Stimulated activated naive CD8-positive, alpha-beta T cell treated with anti-CD3 and anti-CD28 coated beads, Interleukin-15, Interleukin-2, amounts not matched to agents 100 U/mL and 50 U/mL, for 24 hours (primary cell): ENCODE data around the gene CYP11A1.

Source experiments
- ATAC-seq: fragments of 150-1000 bp; cut with Tn5 transposase; one replicate; pipeline ENCODE4 v1.10.0; 2021
- DNase-seq: peaks from one replicate; pipeline ENCODE4 v3.0.0; 2021

CYP11A1 gene

GRCh38 chr15:74388363-74388951 is 21.0 kb upstream of the CYP11A1 start:
- ATAC-seq (no peak), DNase-seq (no peak)

DNA sequence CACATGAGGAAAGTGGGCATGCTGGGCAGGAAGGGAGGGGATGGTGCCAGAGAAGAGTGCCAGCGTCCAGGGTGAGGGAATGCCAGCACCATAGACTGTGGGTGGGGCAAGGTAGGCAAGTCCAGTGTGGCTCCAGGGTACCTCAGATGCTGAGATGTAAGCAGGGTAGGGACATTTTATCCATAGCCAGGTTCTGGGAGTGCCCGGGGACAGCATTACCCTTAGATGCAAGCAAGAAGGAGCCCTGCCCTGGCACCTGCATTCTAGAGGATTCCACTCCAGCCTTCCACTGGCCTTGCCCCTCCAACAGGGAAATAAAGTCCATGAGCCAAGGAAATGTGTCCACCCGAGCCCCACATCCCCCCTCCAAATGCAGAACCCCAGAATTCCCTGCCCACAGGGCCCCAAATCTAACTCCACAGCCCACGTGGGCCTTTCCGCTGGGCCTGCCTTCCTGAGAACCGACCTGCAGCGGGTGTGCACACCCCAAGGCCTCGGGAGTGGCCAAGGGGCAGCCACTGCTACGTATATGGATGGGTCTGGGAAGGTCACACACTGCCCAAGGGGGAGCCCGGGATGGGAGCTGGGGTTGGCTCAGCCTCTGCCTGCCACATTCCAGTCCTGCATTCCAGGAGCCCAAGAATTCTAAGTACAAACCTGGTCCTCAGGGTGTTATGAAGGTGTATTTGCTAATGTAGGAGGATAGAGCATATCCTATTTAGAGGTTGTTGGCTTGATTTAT is 20.3 kb upstream of the CYP11A1 start:
- ATAC-seq (no peak), DNase-seq (no peak)

- ATAC-seq, result no peak
These were observed 19.7 kb upstream of the CYP11A1 start for GRCh38 chr15:74387141-74387541.

GRCh38 chr15:74386496-74387140 is 19.2 kb upstream of the CYP11A1 start:
- ATAC-seq (no peak), DNase-seq (no peak)

More at GRCh38 chr15:74387141-74387541, 19.7 kb upstream of the CYP11A1 start:
- DNase-seq, result no peak

GRCh38 chr15:74385733-74386132 is 18.3 kb upstream of the CYP11A1 start:
- ATAC-seq (no peak), DNase-seq (no peak)

- DNase-seq (peak; percentile 80), ATAC-seq (peak; percentile 76)
These were observed 17.6 kb upstream of the CYP11A1 start for GRCh38 chr15:74384881-74385643.

GRCh38 chr15:74384566-74384880 is 17.1 kb upstream of the CYP11A1 start:
- ATAC-seq (peak; percentile 1), DNase-seq (no peak)

DNA sequence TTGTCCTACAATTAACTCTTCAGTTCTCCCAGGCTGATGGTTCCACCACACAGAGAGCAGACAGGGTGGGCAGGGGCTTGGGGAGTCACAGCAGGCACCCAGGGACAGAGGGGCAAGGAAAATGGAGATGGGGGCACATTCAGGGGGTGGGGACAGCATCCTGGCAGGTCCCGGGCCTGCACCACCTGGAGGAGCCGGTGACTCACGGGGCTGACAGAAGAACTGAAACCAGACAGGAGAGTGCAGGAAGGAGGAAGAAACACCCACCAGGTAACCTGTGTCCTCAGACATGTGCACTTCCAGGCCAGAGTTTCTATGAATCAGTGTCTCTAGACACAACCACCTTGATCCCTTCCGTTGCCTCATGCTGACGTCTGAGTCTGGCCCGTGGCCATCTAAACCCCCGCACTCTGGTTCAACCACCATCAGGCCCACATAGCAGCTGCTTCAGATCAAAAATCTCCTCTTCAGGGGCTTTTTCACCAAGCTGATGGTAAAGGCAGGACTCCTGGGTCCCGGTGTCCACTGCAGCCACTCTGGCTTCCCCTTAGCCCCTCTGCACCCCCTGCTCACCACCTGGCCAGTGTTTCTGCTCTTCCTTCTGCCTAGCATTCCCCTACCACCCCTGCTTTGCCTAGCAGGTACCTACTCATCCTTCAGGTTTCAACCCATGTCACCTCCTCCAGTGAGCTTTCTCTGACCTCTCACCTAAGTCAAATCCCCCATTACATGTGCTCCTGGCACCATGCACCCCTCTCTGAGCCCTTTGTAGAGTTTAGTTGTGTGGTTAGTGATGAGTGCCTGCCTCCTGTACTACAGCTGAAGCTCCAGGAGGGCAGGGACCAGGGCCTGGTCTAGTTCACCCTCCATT is 16.5 kb upstream of the CYP11A1 start:
- peak; percentile 69 for ATAC-seq

DNA sequence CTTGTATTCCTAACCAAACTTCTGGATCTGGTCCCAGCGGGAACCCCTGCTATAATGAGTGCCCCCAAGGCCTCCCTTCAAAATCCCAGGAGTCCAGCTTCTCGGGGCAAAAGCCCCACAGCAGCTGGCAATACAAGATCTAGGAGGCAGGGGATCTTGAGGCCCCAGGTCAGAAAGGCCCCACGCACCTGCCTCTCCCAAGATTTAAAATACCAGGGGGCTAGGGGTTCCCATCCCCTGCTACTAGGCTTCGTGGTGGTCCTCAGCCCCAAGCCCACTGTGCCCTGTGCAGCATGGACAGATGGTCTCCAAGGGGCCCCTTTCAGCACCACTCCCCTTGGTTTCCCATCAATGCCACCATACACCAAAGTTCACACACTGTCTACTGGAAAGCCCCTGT is 15.8 kb upstream of the CYP11A1 start:
- no peak for DNase-seq
- no peak for ATAC-seq

More for the DNA sequence above, 16.5 kb upstream of the CYP11A1 start:
- DNase-seq, result peak; percentile 89

GRCh38 chr15:74382004-74382816 is 14.8 kb upstream of the CYP11A1 start:
- DNase-seq, result peak; percentile 90
- ATAC-seq, result peak; percentile 20

GRCh38 chr15:74381481-74381880 is 14.0 kb upstream of the CYP11A1 start:
- no peak for DNase-seq
- no peak for ATAC-seq

GRCh38 chr15:74381190-74381453 is 13.7 kb upstream of the CYP11A1 start:
- no peak for ATAC-seq
- DNase-seq, result no peak

GRCh38 chr15:74380361-74381189 is 13.1 kb upstream of the CYP11A1 start:
- no peak for ATAC-seq
- no peak for DNase-seq

DNA sequence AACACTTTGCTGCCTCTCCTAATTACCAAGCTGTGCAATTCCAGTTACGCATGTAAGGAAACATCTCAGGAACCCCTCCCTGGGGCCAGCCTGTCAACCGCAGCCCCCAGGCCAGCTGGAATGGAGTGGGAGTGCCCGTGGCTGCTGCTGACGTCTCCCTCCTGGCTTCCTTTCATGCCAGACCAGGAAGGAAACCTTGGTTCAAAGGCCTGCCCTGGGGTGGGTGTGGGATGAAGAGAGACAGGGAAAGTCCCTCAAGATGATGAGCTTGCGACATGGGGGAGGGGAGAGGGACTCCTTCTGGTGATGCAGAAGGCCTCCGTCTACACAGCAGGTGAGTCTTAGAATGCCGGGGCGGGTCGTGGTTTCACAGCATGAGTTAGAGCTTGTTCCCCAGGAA is 11.4 kb upstream of the CYP11A1 start:
- peak; percentile 83 for DNase-seq
- peak; percentile 38 for ATAC-seq

DNA sequence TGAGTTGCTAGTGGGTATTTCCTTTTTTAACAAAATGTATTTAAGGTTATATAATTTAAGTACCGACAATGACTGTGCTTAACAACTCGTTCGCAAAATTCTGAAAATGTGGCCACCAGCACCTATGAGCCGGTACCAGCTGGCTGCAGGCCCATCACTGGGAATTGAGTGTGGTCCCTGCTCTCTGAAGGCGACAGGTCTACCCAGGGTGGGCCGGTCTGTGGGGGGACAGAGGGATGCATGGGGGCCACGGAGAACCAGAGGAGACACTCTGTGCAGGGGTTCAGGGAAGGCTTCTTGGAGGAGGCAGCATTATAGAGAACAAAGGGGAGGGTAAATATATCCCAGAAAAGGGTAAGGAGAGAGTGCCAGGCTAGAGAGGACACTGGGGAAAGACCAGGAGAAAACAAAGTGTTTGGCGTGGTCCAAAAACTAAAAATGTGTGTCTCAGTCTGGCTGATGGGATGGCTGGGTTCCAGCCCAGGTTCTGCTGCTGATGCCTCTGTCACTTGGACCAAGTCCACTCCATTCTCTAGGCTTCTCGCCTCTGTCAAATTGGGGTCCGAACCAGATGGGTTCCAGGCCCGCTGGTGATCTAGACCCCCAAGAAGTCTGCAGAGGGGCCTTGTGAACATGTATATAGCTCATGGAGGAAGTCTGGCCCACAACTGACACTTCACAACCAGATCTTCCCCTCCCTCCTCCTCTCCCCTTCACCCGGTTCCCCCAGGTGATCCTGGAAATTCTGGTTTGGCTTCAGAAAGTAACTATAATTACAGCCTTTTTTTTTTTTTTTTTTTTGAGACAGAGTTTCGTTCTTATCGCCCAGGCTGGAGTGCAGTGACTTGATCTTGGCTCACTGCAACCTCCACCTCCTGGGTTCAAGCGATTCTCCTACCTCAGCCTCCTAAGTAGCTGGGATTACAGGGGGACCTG is 10.7 kb upstream of the CYP11A1 start:
- ATAC-seq, result no peak

DNA sequence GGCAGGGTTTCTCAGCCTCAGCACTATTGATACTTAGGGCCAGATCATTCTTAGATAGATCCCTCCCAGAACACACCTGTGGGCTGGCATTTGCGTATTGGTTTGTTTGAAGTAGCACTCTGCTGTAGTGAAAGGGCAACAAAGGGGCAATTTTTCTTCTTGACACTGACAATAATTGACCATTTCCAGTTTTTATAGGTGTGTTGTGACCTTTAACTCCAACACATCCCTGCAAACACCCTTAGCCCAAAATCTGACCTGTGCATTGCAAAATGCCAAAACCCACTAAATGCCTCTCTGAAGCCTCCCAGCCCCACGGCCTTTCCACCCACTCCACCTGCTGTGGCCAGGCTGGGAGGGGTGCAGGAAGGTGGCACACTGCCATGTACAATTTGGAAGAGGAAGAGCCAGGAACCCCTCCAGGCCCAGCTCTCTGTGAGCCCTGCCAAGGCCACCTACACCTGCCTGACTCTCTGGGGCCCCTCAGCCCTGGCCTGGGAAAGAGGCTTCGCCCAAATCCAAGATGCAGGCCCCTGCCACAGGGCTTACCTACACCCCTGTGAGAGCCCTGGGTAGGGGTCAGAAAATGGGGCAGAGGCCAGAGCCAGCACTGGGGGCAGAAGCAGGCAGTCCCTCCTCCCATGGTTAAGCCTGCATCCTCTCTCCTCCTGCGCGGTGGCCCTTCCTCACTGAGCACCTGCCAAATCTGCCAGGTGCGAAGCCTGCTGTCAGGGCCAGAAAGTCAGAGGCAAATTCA is 9.6 kb upstream of the CYP11A1 start:
- DNase-seq (no peak), ATAC-seq (no peak)

More for the DNA sequence above, 10.7 kb upstream of the CYP11A1 start:
- DNase-seq, result no peak

GRCh38 chr15:74376226-74376625 is 8.8 kb upstream of the CYP11A1 start:
- no peak for DNase-seq
- ATAC-seq, result no peak

GRCh38 chr15:74375303-74375693 is 7.9 kb upstream of the CYP11A1 start:
- peak; percentile 21 for ATAC-seq

More at GRCh38 chr15:74375303-74375693, 7.9 kb upstream of the CYP11A1 start:
- DNase-seq, result peak; percentile 92
